ENCODE results near the gene STOML1. TPM values are rescaled to one million over a fixed set of nuclear protein-coding genes. Genes with fewer than 3 reads are reported as not detected.

STOML1 gene
- total and polyA plus RNA-seq, 9 of the 15 experiments (the other 6 are each of a cell fraction or from before 2014, with no cell fraction given): 0.25 to 9.7 (median 4.6) TPM

DNA sequence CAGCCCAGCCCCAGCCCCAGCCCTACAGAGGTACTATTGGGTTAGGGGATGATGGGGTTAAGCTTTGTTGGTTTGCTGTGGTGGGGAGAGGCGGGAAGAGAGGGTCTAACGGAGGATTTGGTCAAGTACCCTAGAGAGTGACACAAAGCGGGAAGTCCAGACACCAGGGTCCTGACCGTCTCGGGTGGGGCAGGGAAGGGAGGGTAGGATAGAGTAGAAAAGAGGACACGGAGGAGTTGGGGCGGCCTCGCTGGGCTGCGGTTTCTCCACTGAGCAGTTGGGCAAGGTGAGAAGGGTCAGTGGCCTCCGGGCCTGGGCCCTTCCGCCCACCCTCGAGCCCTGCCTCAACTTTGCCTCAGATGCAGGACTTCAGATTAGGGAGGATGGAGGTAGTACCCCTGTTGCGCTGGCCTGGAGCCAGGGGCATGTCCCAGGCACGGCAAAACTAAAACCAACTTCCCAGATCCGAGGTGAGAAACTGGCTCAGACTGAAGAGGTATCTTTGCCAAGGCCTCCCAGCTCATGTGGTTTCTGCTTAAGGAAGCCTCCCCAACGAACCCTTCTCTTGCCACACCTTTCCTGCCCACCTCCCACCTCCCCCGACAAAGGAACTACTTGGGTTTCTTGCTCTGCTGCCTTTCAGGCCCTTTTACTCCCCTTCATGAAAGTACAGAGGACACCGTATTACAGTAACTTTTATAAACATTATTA, 3.0 kb upstream of the STOML1 start (continued):
- TF ChIP-seq, protein P1, sequence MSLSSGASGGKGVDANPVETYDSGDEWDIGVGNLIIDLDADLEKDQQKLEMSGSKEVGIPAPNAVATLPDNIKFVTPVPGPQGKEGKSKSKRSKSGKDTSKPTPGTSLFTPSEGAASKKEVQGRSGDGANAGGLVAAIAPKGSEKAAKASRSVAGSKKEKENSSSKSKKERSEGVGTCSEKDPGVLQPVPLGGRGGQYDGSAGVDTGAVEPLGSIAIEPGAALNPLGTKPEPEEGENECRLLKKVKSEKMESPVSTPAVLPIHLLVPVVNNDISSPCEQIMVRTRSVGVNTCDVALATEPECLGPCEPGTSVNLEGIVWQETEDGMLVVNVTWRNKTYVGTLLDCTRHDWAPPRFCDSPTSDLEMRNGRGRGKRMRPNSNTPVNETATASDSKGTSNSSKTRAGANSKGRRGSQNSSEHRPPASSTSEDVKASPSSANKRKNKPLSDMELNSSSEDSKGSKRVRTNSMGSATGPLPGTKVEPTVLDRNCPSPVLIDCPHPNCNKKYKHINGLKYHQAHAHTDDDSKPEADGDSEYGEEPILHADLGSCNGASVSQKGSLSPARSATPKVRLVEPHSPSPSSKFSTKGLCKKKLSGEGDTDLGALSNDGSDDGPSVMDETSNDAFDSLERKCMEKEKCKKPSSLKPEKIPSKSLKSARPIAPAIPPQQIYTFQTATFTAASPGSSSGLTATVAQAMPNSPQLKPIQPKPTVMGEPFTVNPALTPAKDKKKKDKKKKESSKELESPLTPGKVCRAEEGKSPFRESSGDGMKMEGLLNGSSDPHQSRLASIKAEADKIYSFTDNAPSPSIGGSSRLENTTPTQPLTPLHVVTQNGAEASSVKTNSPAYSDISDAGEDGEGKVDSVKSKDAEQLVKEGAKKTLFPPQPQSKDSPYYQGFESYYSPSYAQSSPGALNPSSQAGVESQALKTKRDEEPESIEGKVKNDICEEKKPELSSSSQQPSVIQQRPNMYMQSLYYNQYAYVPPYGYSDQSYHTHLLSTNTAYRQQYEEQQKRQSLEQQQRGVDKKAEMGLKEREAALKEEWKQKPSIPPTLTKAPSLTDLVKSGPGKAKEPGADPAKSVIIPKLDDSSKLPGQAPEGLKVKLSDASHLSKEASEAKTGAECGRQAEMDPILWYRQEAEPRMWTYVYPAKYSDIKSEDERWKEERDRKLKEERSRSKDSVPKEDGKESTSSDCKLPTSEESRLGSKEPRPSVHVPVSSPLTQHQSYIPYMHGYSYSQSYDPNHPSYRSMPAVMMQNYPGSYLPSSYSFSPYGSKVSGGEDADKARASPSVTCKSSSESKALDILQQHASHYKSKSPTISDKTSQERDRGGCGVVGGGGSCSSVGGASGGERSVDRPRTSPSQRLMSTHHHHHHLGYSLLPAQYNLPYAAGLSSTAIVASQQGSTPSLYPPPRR (CRISPR knock-in tag; IDR thresholded peaks at IDR 0.05; ENCODE audit: borderline replicate concordance): no peak
- TF ChIP-seq HDAC1 (IDR thresholded peaks at IDR 0.05): peak in 1 of 2 experiments; percentile 34; a peak in 1 of 4 replicates
- 0 out of 2 replicates have a peak, but pooled peaks have one; percentile 4 for TF ChIP-seq JUND (IDR thresholded peaks at IDR 0.05; ENCODE audit: borderline replicate concordance, low read depth, low read length)
- no peak for TF ChIP-seq JUND (tag; IDR thresholded peaks at IDR 0.05; ENCODE audit: borderline replicate concordance, low read depth, low read length)
- TF ChIP-seq CHD1 (IDR thresholded peaks at IDR 0.05; ENCODE audit: low read length): peak; percentile 73
- TF ChIP-seq ESRRA (IDR thresholded peaks at IDR 0.05; ENCODE audit: borderline replicate concordance, low read depth): peak; percentile 11; the same call in 1 of the 2 replicates
- TF ChIP-seq, protein P2, sequence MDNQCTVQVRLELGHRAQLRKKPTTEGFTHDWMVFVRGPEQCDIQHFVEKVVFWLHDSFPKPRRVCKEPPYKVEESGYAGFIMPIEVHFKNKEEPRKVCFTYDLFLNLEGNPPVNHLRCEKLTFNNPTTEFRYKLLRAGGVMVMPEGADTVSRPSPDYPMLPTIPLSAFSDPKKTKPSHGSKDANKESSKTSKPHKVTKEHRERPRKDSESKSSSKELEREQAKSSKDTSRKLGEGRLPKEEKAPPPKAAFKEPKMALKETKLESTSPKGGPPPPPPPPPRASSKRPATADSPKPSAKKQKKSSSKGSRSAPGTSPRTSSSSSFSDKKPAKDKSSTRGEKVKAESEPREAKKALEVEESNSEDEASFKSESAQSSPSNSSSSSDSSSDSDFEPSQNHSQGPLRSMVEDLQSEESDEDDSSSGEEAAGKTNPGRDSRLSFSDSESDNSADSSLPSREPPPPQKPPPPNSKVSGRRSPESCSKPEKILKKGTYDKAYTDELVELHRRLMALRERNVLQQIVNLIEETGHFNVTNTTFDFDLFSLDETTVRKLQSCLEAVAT (IDR thresholded peaks at IDR 0.05): peak in 1 of 2 experiments; percentile 70; a peak in 2 of 4 replicates
- TF ChIP-seq HSF4 (CRISPR knock-in tag; IDR thresholded peaks at IDR 0.05; ENCODE audit: borderline replicate concordance): 0 out of 2 replicates have a peak, but pooled peaks have one; percentile 18
- peak; percentile 55 for TF ChIP-seq SAP30 (IDR thresholded peaks at IDR 0.05; ENCODE audit: borderline replicate concordance, insufficient read depth, low read depth, low read length, poor library complexity, severe bottlenecking)
- TF ChIP-seq KLF1 (tag; IDR thresholded peaks at IDR 0.05): 0 out of 2 replicates have a peak, but pooled peaks have one; percentile 16
- TF ChIP-seq NFIC (IDR thresholded peaks at IDR 0.05): peak; percentile 82
- peak; percentile 51 for TF ChIP-seq ZFX (CRISPR knock-in tag; IDR thresholded peaks at IDR 0.05)
- no peak for TF ChIP-seq ARID2 (IDR thresholded peaks at IDR 0.05)
